DND-41 (cell line): ENCODE results near the gene ALCAM.

Experiments
- ATAC-seq: fragments of 200-7000 bp; cut with Tn5 transposase; 3 replicates; pipeline ENCODE4 v1.9.1; 2021; ENCODE audit warnings: low read depth; ENCODE audit not compliant: insufficient read depth
- DNase-seq: peaks from one replicate; pipeline ENCODE4 v3.0.0-alpha.2; 2020
- H2AFZ ChIP-seq: 2 replicates; pipeline ENCODE4 v1.6.0; 2012; ENCODE audit warnings: low read depth, low read length
- H3K27ac ChIP-seq: 2 replicates; pipeline ENCODE4 v1.5.1; 2012; ENCODE audit warnings: low read length, inconsistent platforms
- H3K27me3 ChIP-seq: fragments of 200-600 bp; sonication (generic); 2 replicates; pipeline ENCODE4 v1.6.0; 2012; ENCODE audit warnings: low read length, mild to moderate bottlenecking, inconsistent platforms; ENCODE audit not compliant: insufficient read depth, poor library complexity
- H3K36me3 ChIP-seq: 2 replicates; pipeline ENCODE4 v1.5.1; 2012; ENCODE audit warnings: low read length, inconsistent platforms; ENCODE audit not compliant: insufficient read depth
- H3K4me1 ChIP-seq: 2 replicates; pipeline ENCODE4 v1.5.1; 2012; ENCODE audit warnings: mild to moderate bottlenecking, low read length; ENCODE audit not compliant: insufficient read depth
- H3K4me2 ChIP-seq: 2 replicates; pipeline ENCODE4 v1.6.0; 2012; ENCODE audit warnings: mild to moderate bottlenecking, moderate library complexity, low read length, inconsistent platforms; ENCODE audit not compliant: insufficient read depth
- H3K4me3 ChIP-seq, 2 experiments: fragments of 200-600 bp in 1 of 2; shearing (Covaris generic) in 1 of 2; 2 replicates each; pipeline ENCODE4 v1.5.1; 2012 to 2016; ENCODE audit warnings: inconsistent platforms in 2 of 2, low read length in 2 of 2, mild to moderate bottlenecking in 2 of 2, low read depth in 1 of 2, moderate library complexity in 1 of 2
- H3K79me2 ChIP-seq: 2 replicates; pipeline ENCODE4 v1.6.0; 2012; ENCODE audit warnings: low read length, inconsistent platforms; ENCODE audit not compliant: insufficient read depth
- H3K9ac ChIP-seq: 2 replicates; pipeline ENCODE4 v1.6.0; 2012; ENCODE audit warnings: low read depth, mild to moderate bottlenecking, inconsistent platforms, low read length, moderate library complexity
- H3K9me3 ChIP-seq: 2 replicates; pipeline ENCODE4 v1.5.1; 2012; ENCODE audit warnings: low read length, moderate library complexity, mild to moderate bottlenecking, inconsistent platforms; ENCODE audit not compliant: insufficient read depth, severe bottlenecking
- H4K20me1 ChIP-seq: 2 replicates; pipeline ENCODE4 v1.6.0; 2012; ENCODE audit warnings: low read length; ENCODE audit not compliant: insufficient read depth
- EZH2 ChIP-seq: IDR thresholded peaks from 3 replicates; pipeline ENCODE4 v1.6.1; 2012; ENCODE audit warnings: borderline replicate concordance, low read depth, mild to moderate bottlenecking, moderate library complexity, low read length, inconsistent platforms; ENCODE audit not compliant: severe bottlenecking
- TF ChIP-seq, protein P1 (sequence below): IDR thresholded peaks from 2 replicates; pipeline ENCODE4 v1.5.1; 2012; ENCODE audit warnings: borderline replicate concordance, low read length, moderate library complexity, mild to moderate bottlenecking; ENCODE audit not compliant: poor library complexity, severe bottlenecking; ENCODE audit errors: extremely low read depth

The ALCAM gene

GRCh38 chr3:105463620-105464019 is 96.9 kb downstream of the ALCAM start:
- no peaks in the 10 kb centered on the region for H3K9me3 ChIP-seq
- H3K27me3 ChIP-seq: no peaks in the 10 kb centered on the region
- no peak overlapping the region for H2AFZ ChIP-seq
- H3K9ac ChIP-seq: no peak overlapping the region
- DNase-seq: no peak
- H3K79me2 ChIP-seq: no peaks in the 10 kb centered on the region
- TF ChIP-seq, protein P1, sequence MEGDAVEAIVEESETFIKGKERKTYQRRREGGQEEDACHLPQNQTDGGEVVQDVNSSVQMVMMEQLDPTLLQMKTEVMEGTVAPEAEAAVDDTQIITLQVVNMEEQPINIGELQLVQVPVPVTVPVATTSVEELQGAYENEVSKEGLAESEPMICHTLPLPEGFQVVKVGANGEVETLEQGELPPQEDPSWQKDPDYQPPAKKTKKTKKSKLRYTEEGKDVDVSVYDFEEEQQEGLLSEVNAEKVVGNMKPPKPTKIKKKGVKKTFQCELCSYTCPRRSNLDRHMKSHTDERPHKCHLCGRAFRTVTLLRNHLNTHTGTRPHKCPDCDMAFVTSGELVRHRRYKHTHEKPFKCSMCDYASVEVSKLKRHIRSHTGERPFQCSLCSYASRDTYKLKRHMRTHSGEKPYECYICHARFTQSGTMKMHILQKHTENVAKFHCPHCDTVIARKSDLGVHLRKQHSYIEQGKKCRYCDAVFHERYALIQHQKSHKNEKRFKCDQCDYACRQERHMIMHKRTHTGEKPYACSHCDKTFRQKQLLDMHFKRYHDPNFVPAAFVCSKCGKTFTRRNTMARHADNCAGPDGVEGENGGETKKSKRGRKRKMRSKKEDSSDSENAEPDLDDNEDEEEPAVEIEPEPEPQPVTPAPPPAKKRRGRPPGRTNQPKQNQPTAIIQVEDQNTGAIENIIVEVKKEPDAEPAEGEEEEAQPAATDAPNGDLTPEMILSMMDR: no peak
- no peak for TF ChIP-seq EZH2
- H3K4me2 ChIP-seq: no peak overlapping the region
- H3K4me1 ChIP-seq: no peaks in the 10 kb centered on the region
- H3K36me3 ChIP-seq: no peaks in the 10 kb centered on the region
- no peak overlapping the region for H3K27ac ChIP-seq
- no peak overlapping the region for H3K4me3 ChIP-seq
- ATAC-seq: no peak
- H4K20me1 ChIP-seq: no peaks in the 10 kb centered on the region

GRCh38 chr3:105465251-105465853 is 98.6 kb downstream of the ALCAM start:
- no peaks in the 10 kb centered on the region for H3K79me2 ChIP-seq
- no peaks in the 10 kb centered on the region for H3K36me3 ChIP-seq
- ATAC-seq (no peak), DNase-seq (no peak)
- no peak overlapping the region for H3K4me2 ChIP-seq
- no peak overlapping the region for H3K27ac ChIP-seq
- no peaks in the 10 kb centered on the region for H4K20me1 ChIP-seq
- H3K9ac ChIP-seq: no peak overlapping the region
- no peaks in the 10 kb centered on the region for H3K27me3 ChIP-seq
- H3K4me3 ChIP-seq: no peak overlapping the region
- no peaks in the 10 kb centered on the region for H3K9me3 ChIP-seq
- no peak for TF ChIP-seq EZH2
- TF ChIP-seq, protein P1: no peak
- no peaks in the 10 kb centered on the region for H3K4me1 ChIP-seq
- no peak overlapping the region for H2AFZ ChIP-seq

DNA sequence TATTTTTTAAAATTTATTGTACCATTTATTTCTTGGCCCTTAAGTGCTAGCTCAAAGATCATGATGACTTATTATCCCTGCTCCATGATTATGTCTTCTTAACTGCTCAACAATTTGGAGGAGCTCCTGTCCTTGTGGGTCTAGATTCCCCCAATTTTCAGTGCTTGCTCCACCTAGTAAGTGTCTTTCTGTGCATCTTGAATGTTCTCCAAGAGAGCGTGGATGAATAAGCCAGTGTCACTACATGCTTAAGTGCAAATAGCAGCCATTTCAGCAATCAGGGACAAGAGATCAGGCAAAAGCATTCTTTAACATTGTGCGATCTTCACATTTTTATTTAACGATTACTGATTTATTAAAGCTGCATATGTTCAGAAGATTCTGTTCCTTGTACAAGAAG is 99.4 kb downstream of the ALCAM start:
- H3K4me3 ChIP-seq: no peak overlapping the region
- H3K36me3 ChIP-seq: no peaks in the 10 kb centered on the region
- H4K20me1 ChIP-seq: no peaks in the 10 kb centered on the region
- H3K4me2 ChIP-seq: no peak overlapping the region
- H2AFZ ChIP-seq: no peak overlapping the region
- DNase-seq (no peak), ATAC-seq (no peak)
- no peaks in the 10 kb centered on the region for H3K27me3 ChIP-seq
- no peak overlapping the region for H3K9ac ChIP-seq
- H3K9me3 ChIP-seq: no peaks in the 10 kb centered on the region
- no peak for TF ChIP-seq EZH2
- TF ChIP-seq, protein P1: no peak
- H3K79me2 ChIP-seq: no peaks in the 10 kb centered on the region
- H3K4me1 ChIP-seq: no peaks in the 10 kb centered on the region
- no peak overlapping the region for H3K27ac ChIP-seq
